Pancreas (tissue), 10 donors: ENCODE results near the gene PRKACB. TPM values are rescaled to one million over a fixed set of nuclear protein-coding genes. Genes with fewer than 3 reads are reported as not detected.

Source experiments
- ATAC-seq, 4 donors: fragments of 200-7000 bp; cut with Tn5 transposase; one replicate each; pipeline versions ENCODE4 v1.8.0 to v1.9.1; 2020; ENCODE audit warnings: mild to moderate bottlenecking in 4 of 4, moderate library complexity in 4 of 4
- DNase-seq, 6 donors: peaks; one replicate each; pipeline ENCODE4 v3.0.0-alpha.2; 2020
- FAIRE-seq: peaks from 2 replicates; lab custom pipeline; 2012; peaks lifted over from hg19 to GRCh38; lab: Jason Lieb, UNC
- H3K27ac ChIP-seq, 4 donors: fragments of 200-600 bp; sonication (generic); 1 replicate in 3 of 4; 2 replicates in 1 of 4; pipeline versions ENCODE4 v1.5.0 to v1.8.0; 2020
- H3K27me3 ChIP-seq, 4 donors: fragments of 200-600 bp; one replicate each; pipeline ENCODE4 v1.8.0; 2021
- H3K36me3 ChIP-seq, 3 donors: fragments of 200-600 bp; sonication (generic) in 1 of 3; one replicate each; pipeline versions ENCODE4 v1.5.0 to v1.8.0; 2020 to 2021
- H3K4me1 ChIP-seq, 3 donors: fragments of 200-600 bp; one replicate each; pipeline ENCODE4 v1.8.0; 2021
- H3K4me3 ChIP-seq, 4 donors: fragments of 200-600 bp; sonication (generic) in 2 of 4; one replicate each; pipeline versions ENCODE4 v1.5.0 to v1.8.0; 2020 to 2021
- H3K9me3 ChIP-seq, 4 donors: fragments of 200-600 bp; one replicate each; pipeline ENCODE4 v1.8.0; 2021
- WGBS, 2 donors: extraction: QIAGEN DNeasy Blood & Tissue Kit; methylation state at CpG; one replicate each; pipeline ENCODE4 v1.1.7; 2013; 5-methylcytosine and 5-hydroxymethylcytosine counted together
- intact Hi-C, 3 donors: fragments of 100-400 bp; cut with DNase I; formaldehyde crosslinking; loops; one replicate each; pipeline versions ENCODE4 v1.11.1 to v1.14.2; 2022
- polyA plus RNA-seq, 2 donors: library from polyadenylated mRNA; stranded (reverse); fragments of 200-250 nt; gene quantifications; one replicate each; pipeline ENCODE4 v1.2.3, GENCODE V29; 2013
- total RNA-seq, 6 donors: library from RNA; stranded (reverse); fragmentation: NEBNext Ultra II Directional in 4 of 6; extraction: Animal tissue kit (Norgen Biotek cat#: 25700) in 4 of 6; gene quantifications; one replicate each; pipeline versions ENCODE4 v1.2.1 to v1.2.4, GENCODE V29; 2021 to 2023
- TF ChIP-seq, protein P1 (sequence below), 4 donors: fragments of 200-600 bp; sonication (generic) in 3 of 4; IDR thresholded peaks; one replicate each; pipeline versions ENCODE4 v1.5.0 to v1.8.0; 2021; ENCODE audit warnings: antibody characterized with exemption in 4 of 4
- donor health status: healthy with polysubstance abuse.
- donor health status: DM: no; HTN: no; CAD: no; lungs with moderate emphysema.
- donor health status: DM: no; HTN: no; CAD: no.
- donor health status: control.
- donor health status: control.
- donor health status: Bipolar disorder and iron deficiency.
- donor health status: DM: yes; HTN: yes; CAD: no.
- donor health status: DM: no; HTN: no; CAD: no.
- donor health status: DM: no; HTN: no; CAD: no.
- donor health status: DM: yes; HTN: yes; CAD: no.

PRKACB gene
- total and polyA plus RNA-seq, 8 donors: 7.3 to 29.7 (median 14.0) TPM

DNA sequence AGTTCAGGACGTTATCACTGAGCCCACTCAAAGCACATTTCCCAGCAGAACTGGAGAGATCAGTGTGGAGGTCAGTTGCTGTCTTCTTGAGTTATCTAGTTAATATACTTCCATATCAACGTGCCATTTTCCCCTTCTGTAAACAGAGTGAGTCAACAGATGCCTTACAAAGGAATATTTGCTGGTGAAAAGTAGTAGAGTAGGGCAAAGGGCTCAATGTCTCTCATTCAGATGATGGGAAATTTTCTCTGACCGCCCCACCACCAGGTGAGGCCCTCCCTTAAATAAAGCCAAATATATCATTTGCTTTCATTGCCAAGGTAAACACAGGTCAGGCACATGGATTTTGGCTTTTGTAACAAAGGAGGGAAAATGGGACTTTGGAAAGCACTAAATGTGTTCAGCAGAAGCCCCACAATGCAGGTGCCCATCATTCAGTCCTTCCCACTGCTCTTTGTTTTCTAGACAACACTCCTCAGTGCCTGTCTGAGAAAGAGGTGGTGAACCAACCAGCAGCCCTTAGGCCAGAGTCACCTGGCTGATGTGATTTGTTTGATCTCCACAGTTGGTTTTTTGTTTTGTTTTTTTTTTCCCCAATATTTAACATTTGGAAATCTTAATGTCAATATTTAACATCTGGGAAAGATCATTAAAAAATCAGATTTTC is 116.9 kb downstream of the PRKACB start:
- ATAC-seq (peak; percentile 31 to 91 (median 82)), FAIRE-seq (no peak), DNase-seq (no peak)
- H3K4me1 ChIP-seq: peaks cover 6 to 14% (median 10%) of the 10 kb centered on the region in 3 donors
- no peaks in the 10 kb centered on the region for H3K36me3 ChIP-seq
- no peaks in the 10 kb centered on the region for H3K27me3 ChIP-seq
- intact Hi-C loops: no loop called here
- H3K9me3 ChIP-seq: no peaks in the 10 kb centered on the region
- 2 to 10% methylated on average over 3 of the region's 3 CpGs for WGBS, 2 donors
- TF ChIP-seq, protein P1, sequence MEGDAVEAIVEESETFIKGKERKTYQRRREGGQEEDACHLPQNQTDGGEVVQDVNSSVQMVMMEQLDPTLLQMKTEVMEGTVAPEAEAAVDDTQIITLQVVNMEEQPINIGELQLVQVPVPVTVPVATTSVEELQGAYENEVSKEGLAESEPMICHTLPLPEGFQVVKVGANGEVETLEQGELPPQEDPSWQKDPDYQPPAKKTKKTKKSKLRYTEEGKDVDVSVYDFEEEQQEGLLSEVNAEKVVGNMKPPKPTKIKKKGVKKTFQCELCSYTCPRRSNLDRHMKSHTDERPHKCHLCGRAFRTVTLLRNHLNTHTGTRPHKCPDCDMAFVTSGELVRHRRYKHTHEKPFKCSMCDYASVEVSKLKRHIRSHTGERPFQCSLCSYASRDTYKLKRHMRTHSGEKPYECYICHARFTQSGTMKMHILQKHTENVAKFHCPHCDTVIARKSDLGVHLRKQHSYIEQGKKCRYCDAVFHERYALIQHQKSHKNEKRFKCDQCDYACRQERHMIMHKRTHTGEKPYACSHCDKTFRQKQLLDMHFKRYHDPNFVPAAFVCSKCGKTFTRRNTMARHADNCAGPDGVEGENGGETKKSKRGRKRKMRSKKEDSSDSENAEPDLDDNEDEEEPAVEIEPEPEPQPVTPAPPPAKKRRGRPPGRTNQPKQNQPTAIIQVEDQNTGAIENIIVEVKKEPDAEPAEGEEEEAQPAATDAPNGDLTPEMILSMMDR (IDR thresholded peaks at IDR 0.05): no peak
- H3K27ac ChIP-seq: peak overlapping the region in 2 of 4 donors; percentile 50 to 67
- no peak overlapping the region for H3K4me3 ChIP-seq

DNA sequence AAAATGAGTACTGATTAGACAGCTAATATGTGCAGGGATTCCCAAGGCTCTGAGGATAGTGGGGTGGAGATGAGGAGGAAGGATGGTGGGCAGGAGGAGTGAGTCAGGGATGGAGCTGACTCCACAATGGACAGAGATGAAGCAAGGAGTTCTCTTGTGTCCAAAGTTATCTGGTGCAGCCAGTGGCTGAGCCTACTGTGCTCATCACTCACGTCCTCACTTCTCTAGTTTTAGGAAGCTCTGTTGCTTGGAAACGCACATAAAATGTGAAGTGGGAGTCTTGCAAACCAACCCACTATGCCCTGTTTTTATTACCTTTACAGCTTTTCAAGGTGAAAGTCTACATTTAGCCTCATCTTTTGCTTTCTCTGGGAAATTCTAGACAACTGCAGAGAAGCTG is 120.9 kb downstream of the PRKACB start:
- no peak for DNase-seq
- no peak overlapping the region for H3K27ac ChIP-seq
- no peak overlapping the region for H3K4me3 ChIP-seq
- H3K27me3 ChIP-seq: no peaks in the 10 kb centered on the region
- FAIRE-seq: no peak
- H3K4me1 ChIP-seq: peaks cover 6 to 14% (median 10%) of the 10 kb centered on the region in 3 donors
- TF ChIP-seq, protein P1 (IDR thresholded peaks at IDR 0.05): no peak
- intact Hi-C loops: no loop called here
- 90 to 93% methylated on average over 2 of the region's 2 CpGs for WGBS, 2 donors
- H3K9me3 ChIP-seq: no peaks in the 10 kb centered on the region
- ATAC-seq: no peak
- H3K36me3 ChIP-seq: no peaks in the 10 kb centered on the region

DNA sequence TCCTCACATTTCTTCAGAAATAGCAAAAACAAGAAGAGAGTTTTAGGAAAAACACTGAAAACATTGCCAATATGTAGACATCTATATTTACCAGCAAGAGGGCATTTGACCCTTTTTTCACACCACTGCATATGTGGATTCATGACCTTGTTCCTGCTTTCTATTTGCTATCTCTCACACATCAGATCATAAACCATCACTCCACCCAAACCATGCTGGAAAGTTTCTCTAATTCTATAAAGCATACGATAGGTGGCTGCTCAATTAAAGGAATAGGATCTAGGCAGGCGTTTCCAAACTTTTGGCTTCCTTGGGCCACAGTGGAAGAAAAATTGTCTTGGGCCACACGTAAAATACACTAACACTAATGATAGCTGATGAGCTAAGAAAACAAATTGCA is 121.8 kb downstream of the PRKACB start:
- Histone ChIP-seq H3K4me3 (no peak overlapping the region), H3K9me3 (no peaks in the 10 kb centered on the region), H3K4me1 (peaks cover 0 to 8% (median 2%) of the 10 kb centered on the region in 3 donors), H3K27me3 (no peaks in the 10 kb centered on the region), H3K27ac (no peak overlapping the region), H3K36me3 (no peaks in the 10 kb centered on the region)
- TF ChIP-seq, protein P1 (IDR thresholded peaks at IDR 0.05): no peak
- DNase-seq (no peak), ATAC-seq (no peak), FAIRE-seq (no peak)
- WGBS, 2 donors: 95 to 97% methylated on average over 3 of the region's 3 CpGs
- intact Hi-C loops: no loop called here

DNA sequence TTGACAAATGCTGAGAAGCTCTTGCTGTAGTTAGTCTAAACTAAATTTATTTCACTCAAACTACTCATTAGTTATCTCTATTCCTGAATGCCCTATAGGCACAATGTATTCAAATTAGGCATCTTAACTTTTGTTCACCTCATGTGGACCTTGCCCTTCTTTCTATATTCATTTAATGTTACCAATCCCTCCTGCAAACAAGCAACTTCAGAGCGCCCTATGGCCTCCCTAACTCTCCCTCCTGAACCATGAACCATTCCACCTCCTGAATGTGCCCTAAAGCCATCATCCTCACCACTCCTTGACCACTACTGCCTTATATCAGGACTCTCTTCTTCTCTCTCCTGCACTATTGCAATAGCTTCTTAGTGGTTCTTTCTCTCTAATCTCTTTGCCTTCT is 122.7 kb downstream of the PRKACB start:
- DNase-seq (no peak), ATAC-seq (no peak), FAIRE-seq (no peak)
- H3K27ac ChIP-seq: no peak overlapping the region
- intact Hi-C loops: no loop called here
- peaks cover 5 to 6% (median 5%) of the 10 kb centered on the region in 3 donors for H3K4me1 ChIP-seq
- TF ChIP-seq, protein P1 (IDR thresholded peaks at IDR 0.05): no peak
- H3K9me3 ChIP-seq: no peaks in the 10 kb centered on the region
- H3K27me3 ChIP-seq: no peaks in the 10 kb centered on the region
- H3K4me3 ChIP-seq: no peak overlapping the region
- H3K36me3 ChIP-seq: no peaks in the 10 kb centered on the region
- 0% methylated on average over 1 of the region's 1 CpG for WGBS, 2 donors

DNA sequence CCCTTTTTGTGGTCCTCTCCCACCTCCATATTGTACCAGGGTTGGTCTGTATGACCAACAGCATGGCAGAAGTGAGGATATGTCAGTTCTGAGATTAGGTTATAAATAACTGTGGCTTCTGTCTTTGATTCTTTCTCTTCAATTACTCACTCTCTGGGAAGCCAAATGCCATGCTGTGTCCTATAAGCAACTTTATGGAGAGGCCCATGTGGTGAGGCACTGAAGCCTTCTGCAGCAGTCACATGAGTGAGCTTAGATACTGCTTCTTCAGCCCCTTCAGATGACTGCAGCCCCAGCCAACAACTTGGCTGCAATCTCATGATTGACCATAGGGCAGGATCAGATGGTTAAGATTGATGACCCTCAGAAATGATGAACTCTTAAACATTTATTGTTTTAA is 123.4 kb downstream of the PRKACB start:
- no peak for FAIRE-seq
- intact Hi-C loops: no loop called here
- ATAC-seq: no peak

More for the DNA sequence above, 123.4 kb downstream of the PRKACB start:
- Histone ChIP-seq H3K27me3 (no peaks in the 10 kb centered on the region), H3K36me3 (no peaks in the 10 kb centered on the region), H3K4me3 (no peak overlapping the region), H3K4me1 (peaks cover 11 to 13% (median 12%) of the 10 kb centered on the region in 3 donors), H3K27ac (no peak overlapping the region), H3K9me3 (no peaks in the 10 kb centered on the region)
- TF ChIP-seq, protein P1 (IDR thresholded peaks at IDR 0.05): no peak
- no peak for DNase-seq
